Measurements from ENCODE around the gene SCCPDH.

- TF ChIP-seq FOXP1 (CRISPR knock-in tag; IDR thresholded peaks at IDR 0.05; ENCODE audit: borderline replicate concordance) (no peak), CTCF (IDR thresholded peaks at IDR 0.05) (no peak), NFYB (CRISPR knock-in tag; conservative IDR thresholded peaks at IDR 0.05; ENCODE audit: low read depth) (0 out of 2 replicates have a peak, but pooled peaks have one; percentile 18), NR3C1 (CRISPR knock-in tag; conservative IDR thresholded peaks at IDR 0.05; ENCODE audit: low read depth) (no peak), NR2C2 (CRISPR knock-in tag; IDR thresholded peaks at IDR 0.05) (no peak), ZNF232 (CRISPR knock-in tag; IDR thresholded peaks at IDR 0.05) (no peak), ZBTB21 (CRISPR knock-in tag; IDR thresholded peaks at IDR 0.05; ENCODE audit: borderline replicate concordance) (no peak), ZNF138 (CRISPR knock-in tag; conservative IDR thresholded peaks at IDR 0.05) (no peak), ZNF423 (CRISPR knock-in tag; IDR thresholded peaks at IDR 0.05) (no peak)
- TF ChIP-seq, protein P1, sequence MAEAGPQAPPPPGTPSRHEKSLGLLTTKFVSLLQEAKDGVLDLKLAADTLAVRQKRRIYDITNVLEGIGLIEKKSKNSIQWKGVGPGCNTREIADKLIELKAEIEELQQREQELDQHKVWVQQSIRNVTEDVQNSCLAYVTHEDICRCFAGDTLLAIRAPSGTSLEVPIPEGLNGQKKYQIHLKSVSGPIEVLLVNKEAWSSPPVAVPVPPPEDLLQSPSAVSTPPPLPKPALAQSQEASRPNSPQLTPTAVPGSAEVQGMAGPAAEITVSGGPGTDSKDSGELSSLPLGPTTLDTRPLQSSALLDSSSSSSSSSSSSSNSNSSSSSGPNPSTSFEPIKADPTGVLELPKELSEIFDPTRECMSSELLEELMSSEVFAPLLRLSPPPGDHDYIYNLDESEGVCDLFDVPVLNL (CRISPR knock-in tag; IDR thresholded peaks at IDR 0.05; ENCODE audit: borderline replicate concordance, low read depth), result no peak
Observed at GRCh38 chr1:246698466-246699094, 25.6 kb upstream of the SCCPDH start.

Measured in WTC11 (cell line).